ENCODE data around the gene SDK2.

GRCh38 chr17:73429440-73430164 is 214.6 kb downstream of the SDK2 start:
- TF ChIP-seq CTCF (IDR thresholded peaks at IDR 0.05) (peak; percentile 86 to 98 (median 96)), POLR2A (IDR thresholded peaks at IDR 0.05) (no peak)

Measured in right lobe of liver (tissue), 4 donors.